AG09309 (cell line): ENCODE data around the gene ZNF548.

Experiments used
- DNase-seq: peaks from one replicate; pipeline ENCODE4 v3.0.0-alpha.2; 2010; ENCODE audit warnings: low read depth
- H3K4me3 ChIP-seq: 2 replicates; pipeline ENCODE4 v1.5.1; 2011; ENCODE audit warnings: mild to moderate bottlenecking, low read depth, low read length, moderate library complexity; ENCODE audit not compliant: control insufficient read depth
- TF ChIP-seq, protein P1 (sequence below): IDR thresholded peaks from 2 replicates; pipeline ENCODE4 v1.5.1; 2011; ENCODE audit warnings: mild to moderate bottlenecking, low read depth, low read length, inconsistent platforms; ENCODE audit not compliant: insufficient read depth, control insufficient read depth; ENCODE audit errors: missing control alignments

Gene ZNF548

DNA sequence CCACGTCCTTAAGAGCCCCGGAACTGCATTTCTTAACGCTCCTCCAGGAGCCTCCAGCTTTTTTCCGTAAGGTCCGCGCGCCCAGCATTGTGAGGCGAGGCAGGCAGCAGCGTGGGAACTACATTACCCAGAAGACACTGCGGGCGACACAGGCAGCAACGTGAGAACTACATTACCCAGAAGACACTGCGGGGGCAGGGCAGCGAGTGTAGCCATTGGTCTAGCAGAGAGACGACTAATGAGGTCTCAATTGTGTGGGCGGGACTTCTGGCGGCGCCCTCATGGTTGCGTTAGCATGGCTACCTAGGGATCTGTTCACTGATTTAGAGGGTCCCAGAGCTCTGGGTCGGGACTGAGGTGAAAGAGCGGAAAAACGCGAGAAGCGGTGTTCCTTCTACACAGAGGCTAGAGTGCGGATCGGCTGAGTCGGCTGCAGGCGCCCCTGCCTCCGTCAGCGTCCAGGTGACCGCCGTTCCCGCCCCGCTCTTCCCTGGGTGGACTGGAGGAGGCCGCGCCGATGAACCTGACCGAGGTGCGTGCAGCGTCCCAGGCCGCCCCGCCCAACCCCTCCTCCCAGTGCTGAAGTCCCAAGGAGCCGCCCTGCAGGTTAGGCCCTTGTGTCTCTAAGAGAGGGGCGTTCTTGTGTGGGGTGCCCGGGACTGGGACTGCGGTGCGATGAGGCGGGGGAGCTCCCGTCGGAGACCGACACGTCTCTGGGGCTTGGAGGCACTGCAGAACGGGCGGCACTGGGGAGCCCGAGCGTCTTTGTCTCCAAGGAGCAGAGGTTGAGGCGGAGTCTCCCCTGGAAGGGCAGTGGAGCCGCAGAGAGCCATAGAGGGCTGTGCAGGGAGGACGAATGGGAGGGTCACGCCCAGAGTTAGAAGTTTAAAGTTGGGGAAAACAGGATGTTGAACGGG is 45.7 kb downstream of the ZNF548 start, which contains the start of gene ZNF749:
ZNF749 (plus strand) TSS at position 264 of the 917 bp plus-strand sequence; CDS start at position 518, 254 bp downstream.
- peak within 1 kb of the TSS; percentile 93 for H3K4me3 ChIP-seq
- TF ChIP-seq, protein P1, sequence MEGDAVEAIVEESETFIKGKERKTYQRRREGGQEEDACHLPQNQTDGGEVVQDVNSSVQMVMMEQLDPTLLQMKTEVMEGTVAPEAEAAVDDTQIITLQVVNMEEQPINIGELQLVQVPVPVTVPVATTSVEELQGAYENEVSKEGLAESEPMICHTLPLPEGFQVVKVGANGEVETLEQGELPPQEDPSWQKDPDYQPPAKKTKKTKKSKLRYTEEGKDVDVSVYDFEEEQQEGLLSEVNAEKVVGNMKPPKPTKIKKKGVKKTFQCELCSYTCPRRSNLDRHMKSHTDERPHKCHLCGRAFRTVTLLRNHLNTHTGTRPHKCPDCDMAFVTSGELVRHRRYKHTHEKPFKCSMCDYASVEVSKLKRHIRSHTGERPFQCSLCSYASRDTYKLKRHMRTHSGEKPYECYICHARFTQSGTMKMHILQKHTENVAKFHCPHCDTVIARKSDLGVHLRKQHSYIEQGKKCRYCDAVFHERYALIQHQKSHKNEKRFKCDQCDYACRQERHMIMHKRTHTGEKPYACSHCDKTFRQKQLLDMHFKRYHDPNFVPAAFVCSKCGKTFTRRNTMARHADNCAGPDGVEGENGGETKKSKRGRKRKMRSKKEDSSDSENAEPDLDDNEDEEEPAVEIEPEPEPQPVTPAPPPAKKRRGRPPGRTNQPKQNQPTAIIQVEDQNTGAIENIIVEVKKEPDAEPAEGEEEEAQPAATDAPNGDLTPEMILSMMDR, result no peak
- peak; percentile 91 for DNase-seq

DNA sequence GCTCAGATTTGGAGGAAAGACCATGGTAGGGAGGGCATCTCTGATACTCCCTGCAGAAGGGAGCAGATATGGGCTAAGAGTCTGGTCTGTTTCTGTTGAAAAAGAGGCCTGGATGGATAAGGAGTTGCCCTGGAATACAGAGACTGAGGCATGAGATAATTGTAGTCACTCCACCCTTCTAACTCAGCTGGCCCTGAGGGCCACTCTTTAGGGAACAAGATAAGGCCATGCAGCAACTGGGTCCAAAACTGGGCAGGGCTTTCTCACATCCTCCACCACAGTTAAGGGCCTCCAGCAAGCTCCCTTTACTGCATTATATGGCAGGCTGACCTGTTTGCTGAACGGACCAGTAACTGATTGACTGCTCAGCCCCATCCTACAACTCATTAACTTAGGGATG is 46.8 kb downstream of the ZNF548 start:
- TF ChIP-seq, protein P1, result no peak
- peak overlapping the region; percentile 93 for H3K4me3 ChIP-seq
- no peak for DNase-seq

DNA sequence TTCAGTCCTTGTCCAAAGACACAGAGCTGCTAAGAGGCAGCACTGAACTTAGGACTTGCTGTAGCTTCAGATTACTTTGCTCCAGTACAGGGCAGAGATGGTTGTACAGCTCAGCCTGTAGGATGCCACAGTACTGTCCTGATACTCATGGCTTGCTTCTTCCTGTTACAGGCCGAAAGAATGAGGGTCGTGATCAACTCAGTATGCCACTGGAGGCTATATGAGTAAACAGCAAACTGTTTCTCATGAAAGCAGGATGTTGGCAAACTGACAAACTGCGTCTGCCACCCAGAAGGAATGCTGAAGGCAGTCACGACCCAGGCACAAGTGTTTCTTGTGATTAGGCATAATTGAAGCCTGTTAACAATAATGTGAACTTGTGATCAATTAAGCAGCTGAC is 48.3 kb downstream of the ZNF548 start:
- H3K4me3 ChIP-seq, result no peak overlapping the region
- DNase-seq, result no peak
- TF ChIP-seq, protein P1, result no peak

DNA sequence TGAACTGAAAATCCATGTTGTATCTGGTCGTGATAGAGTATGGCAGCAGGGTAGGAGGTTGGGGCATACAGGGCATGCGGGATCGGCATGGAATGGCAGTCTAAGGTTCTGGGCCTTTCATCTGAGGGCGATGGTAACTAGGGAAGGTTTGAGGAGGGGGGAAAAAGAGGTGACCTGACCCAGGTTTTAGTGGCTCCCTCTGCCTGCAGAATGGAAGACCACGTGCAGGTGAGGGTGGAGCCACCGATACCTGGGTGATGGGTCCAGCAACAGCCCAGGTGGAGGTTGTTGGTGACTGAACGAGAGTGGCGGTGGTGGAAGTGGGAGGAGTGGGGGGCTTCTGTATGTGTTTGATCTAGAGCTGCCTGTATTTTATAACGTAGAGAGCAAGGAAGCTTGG is 49.3 kb downstream of the ZNF548 start:
- TF ChIP-seq, protein P1, result no peak
- no peak for DNase-seq
- H3K4me3 ChIP-seq, result no peak overlapping the region

DNA sequence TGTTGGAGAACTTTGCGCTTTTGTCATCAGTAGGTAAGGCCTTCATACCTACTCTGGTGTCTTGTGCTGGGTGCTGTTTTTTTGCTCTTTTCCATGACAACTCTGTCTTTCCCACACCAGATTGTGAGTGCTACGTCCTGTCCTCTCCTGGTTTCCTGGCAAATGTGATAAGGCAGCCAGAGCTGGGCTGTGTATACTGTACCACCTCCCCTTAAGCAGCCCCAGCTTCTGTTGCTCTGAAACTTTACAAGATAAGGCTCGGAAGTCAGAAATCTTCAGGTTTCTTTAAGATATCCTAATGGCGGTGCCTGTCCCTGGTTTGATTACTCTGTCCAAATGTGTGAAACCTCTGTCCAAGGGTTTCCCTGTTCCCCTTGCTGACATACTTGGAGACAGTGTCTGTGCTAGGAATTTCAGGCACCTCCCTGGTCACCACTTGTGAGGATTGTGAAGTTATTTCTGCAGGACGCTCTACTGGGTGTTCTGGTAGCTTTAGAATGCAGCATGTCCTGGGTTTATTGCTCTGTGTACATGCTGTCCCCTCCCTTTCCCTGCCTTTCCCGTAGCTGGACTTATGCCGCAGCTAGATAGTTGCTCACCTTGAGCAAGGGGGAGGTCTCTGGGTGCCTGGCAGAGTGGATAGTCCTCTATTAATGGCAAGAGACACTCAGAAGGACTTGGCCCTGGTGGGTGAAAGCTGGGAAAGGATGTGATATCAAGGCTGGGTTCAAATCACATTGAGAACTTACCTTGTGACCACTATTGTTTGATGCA is 52.5 kb downstream of the ZNF548 start:
- no peak overlapping the region for H3K4me3 ChIP-seq
- TF ChIP-seq, protein P1, result no peak
- no peak for DNase-seq

DNA sequence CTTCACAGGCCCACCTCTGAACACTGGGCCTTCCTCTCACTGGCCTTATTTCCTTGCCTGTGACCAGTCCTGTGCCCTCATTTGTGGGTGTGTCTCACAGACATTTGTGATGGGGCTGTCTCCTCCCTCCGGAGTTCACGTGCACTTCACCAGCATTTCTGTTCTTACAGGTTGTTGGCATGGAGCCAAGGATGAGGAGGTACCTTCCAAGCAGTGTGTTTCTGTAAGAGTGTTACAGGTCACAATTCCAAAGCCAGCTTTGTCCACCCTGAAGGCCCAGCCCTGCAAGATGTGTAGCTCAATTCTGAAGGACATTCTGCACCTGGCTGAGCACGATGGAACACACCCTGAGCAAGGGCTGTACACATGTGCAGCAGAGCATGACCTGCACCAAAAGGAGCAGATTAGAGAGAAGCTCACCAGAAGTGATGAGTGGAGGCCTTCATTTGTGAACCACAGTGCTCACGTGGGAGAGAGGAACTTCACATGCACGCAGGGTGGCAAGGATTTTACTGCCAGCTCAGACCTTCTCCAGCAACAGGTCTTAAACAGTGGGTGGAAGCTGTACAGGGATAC is 53.6 kb downstream of the ZNF548 start:
- no peak for DNase-seq
- no peak overlapping the region for H3K4me3 ChIP-seq
- TF ChIP-seq, protein P1, result no peak
